Measurements from ENCODE around the gene STRN3.
"Not testable (repeated sequence)": the region's sequence is repeated elsewhere in the genome, so short reads cannot be mapped to it uniquely, and the experiment has no call there.

Gene STRN3

GRCh38 chr14:31043379-31043778 lies 17.2 kb upstream of the STRN3 start:
- no peak for ATAC-seq
- TF ChIP-seq ZFP3 (CRISPR knock-in tag; IDR thresholded peaks at IDR 0.05), result no peak
- TF ChIP-seq CSRNP3 (CRISPR knock-in tag; IDR thresholded peaks at IDR 0.05), result no peak
- no peak for TF ChIP-seq TOX (CRISPR knock-in tag; IDR thresholded peaks at IDR 0.05; ENCODE audit: borderline replicate concordance)
- no peak for TF ChIP-seq ARNTL (CRISPR knock-in tag; IDR thresholded peaks at IDR 0.05; ENCODE audit: borderline replicate concordance, low read depth)
- TF ChIP-seq CREB5 (CRISPR knock-in tag; IDR thresholded peaks at IDR 0.05; ENCODE audit: low read depth), result no peak
- no peak for TF ChIP-seq TCF4 (CRISPR knock-in tag; IDR thresholded peaks at IDR 0.05; ENCODE audit: borderline replicate concordance)
- no peak for TF ChIP-seq ZFP30 (CRISPR knock-in tag; IDR thresholded peaks at IDR 0.05)
- no peak for TF ChIP-seq GLIS3 (CRISPR knock-in tag; IDR thresholded peaks at IDR 0.05)
- no peak for TF ChIP-seq ISL1 (CRISPR knock-in tag; IDR thresholded peaks at IDR 0.05)

GRCh38 chr14:31042893-31043292 lies 16.7 kb upstream of the STRN3 start:
- not testable (repeated sequence) for ATAC-seq

- no peak for ATAC-seq
These were observed 16.1 kb upstream of the STRN3 start for GRCh38 chr14:31042300-31042699.

GRCh38 chr14:31038521-31039166 lies 12.5 kb upstream of the STRN3 start:
- TF ChIP-seq ZFP30 (CRISPR knock-in tag; IDR thresholded peaks at IDR 0.05), result no peak
- TF ChIP-seq ZNF8 (CRISPR knock-in tag; IDR thresholded peaks at IDR 0.05), result no peak
- no peak for TF ChIP-seq ZC3H10 (CRISPR knock-in tag; IDR thresholded peaks at IDR 0.05)
- no peak for TF ChIP-seq ZNF70 (CRISPR knock-in tag; IDR thresholded peaks at IDR 0.05)
- no peak for TF ChIP-seq PATZ1 (CRISPR knock-in tag; IDR thresholded peaks at IDR 0.05; ENCODE audit: borderline replicate concordance)
- TF ChIP-seq GLIS3 (CRISPR knock-in tag; IDR thresholded peaks at IDR 0.05), result no peak
- no peak for TF ChIP-seq ARNTL (CRISPR knock-in tag; IDR thresholded peaks at IDR 0.05; ENCODE audit: borderline replicate concordance, low read depth)
- no peak for TF ChIP-seq POU6F1 (CRISPR knock-in tag; IDR thresholded peaks at IDR 0.05; ENCODE audit: borderline replicate concordance, low read depth)
- no peak for TF ChIP-seq RARB (CRISPR knock-in tag; IDR thresholded peaks at IDR 0.05)
- TF ChIP-seq ESRRG (CRISPR knock-in tag; IDR thresholded peaks at IDR 0.05), result no peak
- TF ChIP-seq SNAI2 (CRISPR knock-in tag; IDR thresholded peaks at IDR 0.05), result no peak
- no peak for TF ChIP-seq CSDC2 (CRISPR knock-in tag; IDR thresholded peaks at IDR 0.05)
- no peak for TF ChIP-seq ZFP3 (CRISPR knock-in tag; IDR thresholded peaks at IDR 0.05)
- ATAC-seq, result no peak

More at GRCh38 chr14:31042300-31042699, 16.1 kb upstream of the STRN3 start:
- no peak for TF ChIP-seq ESRRG (CRISPR knock-in tag; IDR thresholded peaks at IDR 0.05)
- no peak for TF ChIP-seq ZNF8 (CRISPR knock-in tag; IDR thresholded peaks at IDR 0.05)

- ATAC-seq, result no peak
- TF ChIP-seq ARNTL (CRISPR knock-in tag; IDR thresholded peaks at IDR 0.05; ENCODE audit: borderline replicate concordance, low read depth) (no peak), POU6F1 (CRISPR knock-in tag; IDR thresholded peaks at IDR 0.05; ENCODE audit: borderline replicate concordance, low read depth) (no peak), TCF4 (CRISPR knock-in tag; IDR thresholded peaks at IDR 0.05; ENCODE audit: borderline replicate concordance) (no peak), PATZ1 (CRISPR knock-in tag; IDR thresholded peaks at IDR 0.05; ENCODE audit: borderline replicate concordance) (no peak), CSRNP3 (CRISPR knock-in tag; IDR thresholded peaks at IDR 0.05) (no peak), RARB (CRISPR knock-in tag; IDR thresholded peaks at IDR 0.05) (no peak), CREB5 (CRISPR knock-in tag; IDR thresholded peaks at IDR 0.05; ENCODE audit: low read depth) (no peak), SNAI2 (CRISPR knock-in tag; IDR thresholded peaks at IDR 0.05) (no peak)
These were observed 11.6 kb upstream of the STRN3 start for GRCh38 chr14:31037709-31038221.

Data from SK-N-SH treated with all-trans-retinoic acid at 6 μM for 48 hours (cell line).